Measurements from ENCODE around the gene RCAN2. TPM values are rescaled to one million over a fixed set of nuclear protein-coding genes. Genes with fewer than 3 reads are reported as not detected.

The RCAN2 gene
- total RNA-seq, 1 experiment from 2014 or later: 4.7 TPM

- H3K9me3 ChIP-seq (ENCODE audit: low read length): no peaks in the 10 kb centered on the region
- no peaks in the 10 kb centered on the region for H3K79me2 ChIP-seq (ENCODE audit: low read length)
- no peak overlapping the region for H3K4me3 ChIP-seq (ENCODE audit: low read length)
- H3K9me2 ChIP-seq (replicated peaks; ENCODE audit: insufficient read depth, low read length): no peaks in the 10 kb centered on the region
- H4K20me1 ChIP-seq (ENCODE audit: insufficient read depth, low read depth, low read length): no peaks in the 10 kb centered on the region
- no peak overlapping the region for H3K9ac ChIP-seq (ENCODE audit: low read length)
- no peak overlapping the region for H2AFZ ChIP-seq (ENCODE audit: low read length)
- no peak overlapping the region for H3K27ac ChIP-seq (ENCODE audit: low read length)
- DNase-seq: no peak
- H3K4me1 ChIP-seq (ENCODE audit: low read length): no peaks in the 10 kb centered on the region
- H3K27me3 ChIP-seq (ENCODE audit: low read length): no peaks in the 10 kb centered on the region
- H3K36me3 ChIP-seq (ENCODE audit: insufficient read depth, low read length): no peaks in the 10 kb centered on the region
- H3K4me2 ChIP-seq (ENCODE audit: low read depth, low read length, poor library complexity, severe bottlenecking): no peak overlapping the region
Measured at GRCh38 chr6:46190889-46191288, 300.4 kb downstream of the RCAN2 start.

GRCh38 chr6:46189726-46190125 lies 301.5 kb downstream of the RCAN2 start:
- no peak overlapping the region for H2AFZ ChIP-seq (ENCODE audit: low read length)
- H3K4me3 ChIP-seq (ENCODE audit: low read length): no peak overlapping the region
- H3K79me2 ChIP-seq (ENCODE audit: low read length): no peaks in the 10 kb centered on the region
- H3K4me1 ChIP-seq (ENCODE audit: low read length): no peaks in the 10 kb centered on the region
- H3K4me2 ChIP-seq (ENCODE audit: low read depth, low read length, poor library complexity, severe bottlenecking): no peak overlapping the region
- no peaks in the 10 kb centered on the region for H4K20me1 ChIP-seq (ENCODE audit: insufficient read depth, low read depth, low read length)
- no peak for DNase-seq
- H3K27me3 ChIP-seq (ENCODE audit: low read length): no peaks in the 10 kb centered on the region
- H3K27ac ChIP-seq (ENCODE audit: low read length): no peak overlapping the region
- no peak overlapping the region for H3K9ac ChIP-seq (ENCODE audit: low read length)
- H3K36me3 ChIP-seq (ENCODE audit: insufficient read depth, low read length): no peaks in the 10 kb centered on the region
- no peaks in the 10 kb centered on the region for H3K9me2 ChIP-seq (replicated peaks; ENCODE audit: insufficient read depth, low read length)
- H3K9me3 ChIP-seq (ENCODE audit: low read length): no peaks in the 10 kb centered on the region

GRCh38 chr6:46186583-46186982 lies 304.7 kb downstream of the RCAN2 start:
- H3K4me2 ChIP-seq (ENCODE audit: low read depth, low read length, poor library complexity, severe bottlenecking): no peak overlapping the region

GRCh38 chr6:46184114-46184513 lies 307.1 kb downstream of the RCAN2 start:
- no peaks in the 10 kb centered on the region for H3K36me3 ChIP-seq (ENCODE audit: insufficient read depth, low read length)
- no peak overlapping the region for H3K27ac ChIP-seq (ENCODE audit: low read length)
- no peak overlapping the region for H3K4me2 ChIP-seq (ENCODE audit: low read depth, low read length, poor library complexity, severe bottlenecking)
- no peaks in the 10 kb centered on the region for H3K9me3 ChIP-seq (ENCODE audit: low read length)
- H3K27me3 ChIP-seq (ENCODE audit: low read length): no peaks in the 10 kb centered on the region
- H2AFZ ChIP-seq (ENCODE audit: low read length): no peak overlapping the region
- H4K20me1 ChIP-seq (ENCODE audit: insufficient read depth, low read depth, low read length): no peaks in the 10 kb centered on the region
- H3K79me2 ChIP-seq (ENCODE audit: low read length): no peaks in the 10 kb centered on the region
- DNase-seq: no peak
- no peaks in the 10 kb centered on the region for H3K9me2 ChIP-seq (replicated peaks; ENCODE audit: insufficient read depth, low read length)
- H3K9ac ChIP-seq (ENCODE audit: low read length): no peak overlapping the region
- H3K4me3 ChIP-seq (ENCODE audit: low read length): no peak overlapping the region
- H3K4me1 ChIP-seq (ENCODE audit: low read length): no peaks in the 10 kb centered on the region

More at GRCh38 chr6:46186583-46186982, 304.7 kb downstream of the RCAN2 start:
- Histone ChIP-seq H3K9me3 (ENCODE audit: low read length) (no peaks in the 10 kb centered on the region), H3K27ac (ENCODE audit: low read length) (no peak overlapping the region), H2AFZ (ENCODE audit: low read length) (no peak overlapping the region), H4K20me1 (ENCODE audit: insufficient read depth, low read depth, low read length) (no peaks in the 10 kb centered on the region), H3K4me3 (ENCODE audit: low read length) (no peak overlapping the region), H3K79me2 (ENCODE audit: low read length) (no peaks in the 10 kb centered on the region), H3K9me2 (replicated peaks; ENCODE audit: insufficient read depth, low read length) (no peaks in the 10 kb centered on the region), H3K4me1 (ENCODE audit: low read length) (no peaks in the 10 kb centered on the region), H3K9ac (ENCODE audit: low read length) (no peak overlapping the region), H3K27me3 (ENCODE audit: low read length) (no peaks in the 10 kb centered on the region), H3K36me3 (ENCODE audit: insufficient read depth, low read length) (no peaks in the 10 kb centered on the region)
- DNase-seq: no peak

- Histone ChIP-seq H3K4me1 (ENCODE audit: low read length) (peaks cover 8% of the 10 kb centered on the region), H3K36me3 (ENCODE audit: insufficient read depth, low read length) (no peaks in the 10 kb centered on the region), H2AFZ (ENCODE audit: low read length) (no peak overlapping the region), H3K4me2 (ENCODE audit: low read depth, low read length, poor library complexity, severe bottlenecking) (no peak overlapping the region), H4K20me1 (ENCODE audit: insufficient read depth, low read depth, low read length) (no peaks in the 10 kb centered on the region), H3K9me2 (replicated peaks; ENCODE audit: insufficient read depth, low read length) (no peaks in the 10 kb centered on the region), H3K79me2 (ENCODE audit: low read length) (no peaks in the 10 kb centered on the region), H3K9ac (ENCODE audit: low read length) (no peak overlapping the region), H3K9me3 (ENCODE audit: low read length) (no peaks in the 10 kb centered on the region), H3K27ac (ENCODE audit: low read length) (no peak overlapping the region), H3K27me3 (ENCODE audit: low read length) (no peaks in the 10 kb centered on the region), H3K4me3 (ENCODE audit: low read length) (no peak overlapping the region)
- DNase-seq: no peak
Measured at GRCh38 chr6:46175976-46176375, 315.3 kb downstream of the RCAN2 start.

- H3K4me2 ChIP-seq (ENCODE audit: low read depth, low read length, poor library complexity, severe bottlenecking): no peak overlapping the region
- no peaks in the 10 kb centered on the region for H4K20me1 ChIP-seq (ENCODE audit: insufficient read depth, low read depth, low read length)
- no peak overlapping the region for H3K27ac ChIP-seq (ENCODE audit: low read length)
- H2AFZ ChIP-seq (ENCODE audit: low read length): no peak overlapping the region
- H3K27me3 ChIP-seq (ENCODE audit: low read length): no peaks in the 10 kb centered on the region
- H3K9me2 ChIP-seq (replicated peaks; ENCODE audit: insufficient read depth, low read length): no peaks in the 10 kb centered on the region
- H3K4me3 ChIP-seq (ENCODE audit: low read length): no peak overlapping the region
- no peaks in the 10 kb centered on the region for H3K9me3 ChIP-seq (ENCODE audit: low read length)
- peaks cover 10% of the 10 kb centered on the region for H3K4me1 ChIP-seq (ENCODE audit: low read length)
- no peaks in the 10 kb centered on the region for H3K79me2 ChIP-seq (ENCODE audit: low read length)
- no peak overlapping the region for H3K9ac ChIP-seq (ENCODE audit: low read length)
- no peak for DNase-seq
- no peaks in the 10 kb centered on the region for H3K36me3 ChIP-seq (ENCODE audit: insufficient read depth, low read length)
Measured at GRCh38 chr6:46175446-46175845, 315.8 kb downstream of the RCAN2 start.

GRCh38 chr6:46174904-46175303 lies 316.3 kb downstream of the RCAN2 start:
- Histone ChIP-seq H3K9me2 (replicated peaks; ENCODE audit: insufficient read depth, low read length) (no peaks in the 10 kb centered on the region), H4K20me1 (ENCODE audit: insufficient read depth, low read depth, low read length) (no peaks in the 10 kb centered on the region), H3K4me1 (ENCODE audit: low read length) (peaks cover 10% of the 10 kb centered on the region), H3K4me2 (ENCODE audit: low read depth, low read length, poor library complexity, severe bottlenecking) (no peak overlapping the region), H3K27me3 (ENCODE audit: low read length) (no peaks in the 10 kb centered on the region), H2AFZ (ENCODE audit: low read length) (no peak overlapping the region), H3K79me2 (ENCODE audit: low read length) (no peaks in the 10 kb centered on the region), H3K36me3 (ENCODE audit: insufficient read depth, low read length) (no peaks in the 10 kb centered on the region), H3K9me3 (ENCODE audit: low read length) (no peaks in the 10 kb centered on the region), H3K27ac (ENCODE audit: low read length) (no peak overlapping the region), H3K9ac (ENCODE audit: low read length) (no peak overlapping the region), H3K4me3 (ENCODE audit: low read length) (no peak overlapping the region)
- DNase-seq: no peak

GRCh38 chr6:46172176-46172575 lies 319.1 kb downstream of the RCAN2 start:
- Histone ChIP-seq H3K27ac (ENCODE audit: low read length) (no peak overlapping the region), H3K9me2 (replicated peaks; ENCODE audit: insufficient read depth, low read length) (no peaks in the 10 kb centered on the region), H3K9me3 (ENCODE audit: low read length) (no peaks in the 10 kb centered on the region), H3K4me2 (ENCODE audit: low read depth, low read length, poor library complexity, severe bottlenecking) (no peak overlapping the region), H3K4me3 (ENCODE audit: low read length) (no peak overlapping the region), H4K20me1 (ENCODE audit: insufficient read depth, low read depth, low read length) (no peaks in the 10 kb centered on the region), H3K27me3 (ENCODE audit: low read length) (no peaks in the 10 kb centered on the region), H3K9ac (ENCODE audit: low read length) (no peak overlapping the region), H2AFZ (ENCODE audit: low read length) (no peak overlapping the region), H3K79me2 (ENCODE audit: low read length) (no peaks in the 10 kb centered on the region), H3K4me1 (ENCODE audit: low read length) (peaks cover 10% of the 10 kb centered on the region), H3K36me3 (ENCODE audit: insufficient read depth, low read length) (no peaks in the 10 kb centered on the region)
- DNase-seq: no peak
